Progenitor cell of endocrine pancreas (in vitro differentiated cells): ENCODE measurements around the gene TMUB1. TPM values are rescaled to one million over a fixed set of nuclear protein-coding genes. Genes with fewer than 3 reads are reported as not detected.

Experiments
- DNase-seq: peaks from one replicate; pipeline ENCODE4 v3.0.0; 2021; ENCODE audit warnings: low spot score; ENCODE audit not compliant: unreplicated experiment
- H3K27ac Mint-ChIP-seq: 2 replicates; pipeline ENCODE4 v1.8.0; 2021; ENCODE audit warnings: mild to moderate bottlenecking, moderate library complexity, mixed read lengths
- H3K27me3 Mint-ChIP-seq: 2 replicates; pipeline ENCODE4 v1.8.0; 2021; ENCODE audit warnings: mixed read lengths
- H3K36me3 Mint-ChIP-seq: 2 replicates; pipeline ENCODE4 v1.8.0; 2022; ENCODE audit warnings: mixed read lengths; ENCODE audit not compliant: insufficient read depth
- H3K4me1 Mint-ChIP-seq: 2 replicates; pipeline ENCODE4 v1.8.0; 2021; ENCODE audit warnings: low read depth, mixed read lengths
- H3K4me3 Mint-ChIP-seq: 2 replicates; pipeline ENCODE4 v1.8.0; 2021; ENCODE audit warnings: low read depth, mild to moderate bottlenecking, moderate library complexity, mixed read lengths
- H3K9me3 Mint-ChIP-seq: 2 replicates; pipeline ENCODE4 v1.8.0; 2021; ENCODE audit warnings: low read depth, mixed read lengths
- CTCF ChIP-seq: fragments of 200-600 bp; sonication (generic); IDR thresholded peaks from one replicate; pipeline ENCODE4 v1.5.0; 2021; ENCODE audit warnings: antibody characterized with exemption, mild to moderate bottlenecking; ENCODE audit not compliant: unreplicated experiment
- long read RNA-seq: library from polyadenylated mRNA; unstranded; transcript quantifications from one replicate; pipeline ENCODE4 v2.0.0, GENCODE V29; 2020
- total RNA-seq: library from RNA; stranded (reverse); gene quantifications from 2 replicates; pipeline ENCODE4 v1.2.1, GENCODE V29; 2021

TMUB1 gene, protein sequence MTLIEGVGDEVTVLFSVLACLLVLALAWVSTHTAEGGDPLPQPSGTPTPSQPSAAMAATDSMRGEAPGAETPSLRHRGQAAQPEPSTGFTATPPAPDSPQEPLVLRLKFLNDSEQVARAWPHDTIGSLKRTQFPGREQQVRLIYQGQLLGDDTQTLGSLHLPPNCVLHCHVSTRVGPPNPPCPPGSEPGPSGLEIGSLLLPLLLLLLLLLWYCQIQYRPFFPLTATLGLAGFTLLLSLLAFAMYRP
- 40.4 and 48.6 TPM in 2 replicates for total RNA-seq
- long read RNA-seq = 0 reads

- peaks cover 24% of the 10 kb centered on the region for H3K4me1 Mint-ChIP-seq
- no peaks in the 10 kb centered on the region for H3K36me3 Mint-ChIP-seq
- no peak for TF ChIP-seq CTCF
- peak within 1 kb of the TSS; percentile 60 for H3K27ac Mint-ChIP-seq
- peak; percentile 67 for DNase-seq
- H3K9me3 Mint-ChIP-seq = no peaks in the 10 kb centered on the region
- H3K27me3 Mint-ChIP-seq = no peaks in the 10 kb centered on the region
- H3K4me3 Mint-ChIP-seq = peak within 1 kb of the TSS; percentile 85
Observed at GRCh38 chr7:151083071-151083823, at the start of gene TMUB1. TMUB1 (minus strand) TSS chr7:151083493; CDS start chr7:151082563, 930 bp downstream.

GRCh38 chr7:151132461-151133205 lies 49.3 kb upstream of the TMUB1 start:
- Mint-ChIP-seq H3K36me3 (peaks cover 30% of the 10 kb centered on the region), H3K9me3 (no peaks in the 10 kb centered on the region), H3K4me3 (no peak overlapping the region), H3K27me3 (no peaks in the 10 kb centered on the region), H3K27ac (no peak overlapping the region), H3K4me1 (peaks cover 1% of the 10 kb centered on the region)
- DNase-seq = no peak
- TF ChIP-seq CTCF = no peak

- Mint-ChIP-seq H3K27ac (no peak overlapping the region), H3K4me3 (no peak overlapping the region), H3K27me3 (peaks cover 3% of the 10 kb centered on the region), H3K9me3 (no peaks in the 10 kb centered on the region), H3K4me1 (peaks cover 1% of the 10 kb centered on the region), H3K36me3 (peaks cover 30% of the 10 kb centered on the region)
- DNase-seq = no peak
- TF ChIP-seq CTCF = no peak
Observed at GRCh38 chr7:151131592-151132293, 48.5 kb upstream of the TMUB1 start.

DNA sequence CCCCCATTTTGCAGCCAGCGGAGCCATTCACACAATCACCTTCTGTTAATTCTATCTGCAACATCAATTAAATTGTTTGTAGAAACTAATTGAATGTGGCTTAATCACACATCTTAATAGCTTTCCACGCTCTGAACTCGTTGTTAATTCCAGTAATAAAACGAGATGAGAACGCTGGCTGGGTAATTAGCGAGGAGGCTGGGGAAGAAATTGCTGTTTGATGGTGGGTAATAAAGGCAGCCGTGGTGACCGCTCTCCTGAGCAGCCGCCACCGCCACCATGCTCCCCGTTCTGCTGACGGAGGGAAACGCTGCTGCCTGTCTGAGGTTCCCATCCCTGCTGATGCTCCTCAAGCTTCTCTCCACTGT lies 47.9 kb upstream of the TMUB1 start:
- DNase-seq = no peak
- Mint-ChIP-seq H3K9me3 (no peaks in the 10 kb centered on the region), H3K4me1 (peaks cover 3% of the 10 kb centered on the region), H3K27me3 (peaks cover 3% of the 10 kb centered on the region), H3K36me3 (peaks cover 24% of the 10 kb centered on the region), H3K4me3 (no peak overlapping the region), H3K27ac (no peak overlapping the region)
- no peak for TF ChIP-seq CTCF

DNA sequence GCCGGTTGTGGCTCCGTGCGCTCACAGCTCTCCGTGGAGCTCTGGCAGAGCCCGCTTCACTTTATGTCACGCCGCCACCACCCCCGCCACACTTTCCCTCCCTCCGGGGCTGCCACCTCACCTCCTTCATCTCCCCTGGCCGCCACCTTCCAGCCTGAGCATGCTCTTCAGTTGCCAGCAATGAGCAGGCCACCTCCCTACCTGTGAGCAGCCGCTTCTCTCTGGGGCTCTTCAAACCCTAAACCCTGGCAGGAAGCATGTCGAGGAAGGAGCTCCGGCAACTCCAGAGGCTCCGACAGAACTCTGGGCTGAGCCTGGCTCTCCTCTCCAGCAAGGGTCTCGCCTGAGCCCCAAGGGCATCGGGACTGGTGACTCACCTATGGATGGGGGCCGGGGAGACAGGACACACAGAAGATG lies 47.5 kb upstream of the TMUB1 start:
- no peak overlapping the region for H3K27ac Mint-ChIP-seq
- H3K9me3 Mint-ChIP-seq = no peaks in the 10 kb centered on the region
- peaks cover 23% of the 10 kb centered on the region for H3K36me3 Mint-ChIP-seq
- H3K4me1 Mint-ChIP-seq = peaks cover 4% of the 10 kb centered on the region
- H3K27me3 Mint-ChIP-seq = peaks cover 3% of the 10 kb centered on the region
- no peak for TF ChIP-seq CTCF
- H3K4me3 Mint-ChIP-seq = no peak overlapping the region
- no peak for DNase-seq
